Endometrial microvascular endothelial cells (primary cell): ENCODE results near the gene BUD31. TPM values are rescaled to one million over a fixed set of nuclear protein-coding genes. Genes with fewer than 3 reads are reported as not detected.
"Not testable (repeated sequence)": the region's sequence is repeated elsewhere in the genome, so short reads cannot be mapped to it uniquely, and the experiment has no call there.

Experiments used
- in situ Hi-C: cut with HindIII; loops from 2 replicates; pipeline ENCODE4 v1.10.0; 2017; ENCODE audit warnings: low sequenced_read_pairs, low pct_unique_long_range_greater_than_20kb; ENCODE audit errors: inconsistent ontology term
- total RNA-seq: library from RNA; depleted of rRNA; stranded (reverse); fragments of >200 nt; gene quantifications from one replicate; pipeline ENCODE4 v1.2.3, GENCODE V29; 2015; ENCODE audit errors: inconsistent ontology term

BUD31 gene
- total RNA-seq, 1 donor from 2014 or later, result 85.7 TPM

- in situ Hi-C loops, result no loop called here
These were observed 13.0 kb upstream of the BUD31 start for GRCh38 chr7:99395616-99396327.

GRCh38 chr7:99396418-99397296, 12.1 kb upstream of the BUD31 start:
- in situ Hi-C loops, result no loop called here

- in situ Hi-C loops, result no loop called here
These were observed 11.3 kb upstream of the BUD31 start for GRCh38 chr7:99397297-99397983.

- in situ Hi-C loops, result no loop called here
These were observed 9.8 kb upstream of the BUD31 start for GRCh38 chr7:99398891-99399445.

- in situ Hi-C loops, result no loop called here
These were observed 9.2 kb upstream of the BUD31 start for GRCh38 chr7:99399597-99399996.

- in situ Hi-C loops, result no loop called here
These were observed 5.9 kb upstream of the BUD31 start for GRCh38 chr7:99402854-99403253.

- in situ Hi-C loops, result no loop called here
These were observed 5.0 kb upstream of the BUD31 start for GRCh38 chr7:99403764-99404163.

GRCh38 chr7:99404235-99404976, 4.4 kb upstream of the BUD31 start:
- in situ Hi-C loops, result no loop called here

GRCh38 chr7:99404977-99405320, 3.8 kb upstream of the BUD31 start:
- in situ Hi-C loops, result no loop called here

- in situ Hi-C loops, result no loop called here
These were observed 2.2 kb upstream of the BUD31 start for GRCh38 chr7:99406557-99406956.

GRCh38 chr7:99407872-99408378, 844 bp upstream of the BUD31 start:
- in situ Hi-C loops, result no loop called here

- in situ Hi-C loops, result no loop called here
These were observed 413 bp downstream of the BUD31 start for GRCh38 chr7:99409192-99409572.

- in situ Hi-C loops, result no loop called here
These were observed 1.0 kb downstream of the BUD31 start for GRCh38 chr7:99409806-99410205.

- in situ Hi-C loops, result no loop called here
These were observed 1.9 kb downstream of the BUD31 start for GRCh38 chr7:99410635-99411034.

- in situ Hi-C loops, result not testable (repeated sequence)
These were observed 6.9 kb downstream of the BUD31 start for GRCh38 chr7:99415513-99416127.

- in situ Hi-C loops, result no loop called here
These were observed 9.5 kb downstream of the BUD31 start for GRCh38 chr7:99418260-99418659.

- in situ Hi-C loops, result no loop called here
These were observed 10.7 kb downstream of the BUD31 start for GRCh38 chr7:99419323-99420021.

- in situ Hi-C loops, result no loop called here
These were observed 11.4 kb downstream of the BUD31 start for GRCh38 chr7:99420213-99420612.
